HG03565 (cell line): ENCODE data around the gene LGALS13.
"Not testable (repeated sequence)": the region's sequence is repeated elsewhere in the genome, so short reads cannot be mapped to it uniquely, and the experiment has no call there.

Experiments used
- ATAC-seq: cut with Tn5 transposase; IDR thresholded peaks from one replicate; pipeline ENCODE4 v1.9.1; 2021; ENCODE audit warnings: mild to moderate bottlenecking, moderate library complexity; ENCODE audit not compliant: unreplicated experiment

Gene LGALS13

DNA sequence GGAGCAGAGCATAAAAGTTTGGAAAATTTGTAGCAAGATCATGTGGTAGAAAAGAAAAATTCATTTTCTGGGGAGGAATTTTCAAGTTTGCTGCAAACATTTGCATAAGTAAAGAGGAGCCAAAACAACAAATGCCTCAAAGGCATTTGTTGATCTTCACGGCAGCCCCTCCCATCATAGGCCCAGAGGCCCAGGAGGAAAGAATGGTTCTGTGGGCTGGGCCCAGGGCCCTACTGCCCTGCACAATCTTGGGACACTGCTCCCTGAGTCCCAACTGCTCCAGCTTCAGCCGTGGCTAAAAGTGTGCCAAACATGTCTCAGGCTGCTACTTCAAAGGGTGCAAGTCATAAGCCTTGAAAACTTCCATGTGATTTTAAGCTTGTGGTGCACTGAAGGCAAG is 11.3 kb downstream of the LGALS13 start:
- no peak for ATAC-seq

DNA sequence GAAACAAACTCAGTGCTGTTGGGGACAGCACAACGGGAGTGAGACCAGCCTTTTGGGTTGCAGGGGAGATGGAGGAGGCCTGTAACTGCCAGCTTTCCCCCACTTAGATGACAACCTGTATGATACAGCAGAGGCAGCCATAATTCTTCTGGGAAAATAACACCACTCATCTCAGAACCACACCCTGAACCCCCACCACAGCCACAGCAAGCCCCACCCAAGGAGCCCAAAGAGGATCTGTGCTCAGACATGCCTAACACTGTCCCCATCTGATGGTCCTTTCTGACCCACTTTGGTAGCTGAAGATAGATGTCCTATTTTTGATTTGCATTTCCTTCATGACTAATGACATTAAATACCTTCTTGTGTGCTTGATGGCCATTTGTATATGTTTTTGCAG is 15.4 kb downstream of the LGALS13 start:
- no peak for ATAC-seq

- no peak for ATAC-seq
Measured at GRCh38 chr19:39623946-39624345, 21.6 kb downstream of the LGALS13 start.

- not testable (repeated sequence) for ATAC-seq
Measured at GRCh38 chr19:39627631-39628030, 25.3 kb downstream of the LGALS13 start.

- ATAC-seq, result no peak
Measured at GRCh38 chr19:39631178-39631577, 28.9 kb downstream of the LGALS13 start.

GRCh38 chr19:39631626-39632025 is 29.3 kb downstream of the LGALS13 start:
- no peak for ATAC-seq

DNA sequence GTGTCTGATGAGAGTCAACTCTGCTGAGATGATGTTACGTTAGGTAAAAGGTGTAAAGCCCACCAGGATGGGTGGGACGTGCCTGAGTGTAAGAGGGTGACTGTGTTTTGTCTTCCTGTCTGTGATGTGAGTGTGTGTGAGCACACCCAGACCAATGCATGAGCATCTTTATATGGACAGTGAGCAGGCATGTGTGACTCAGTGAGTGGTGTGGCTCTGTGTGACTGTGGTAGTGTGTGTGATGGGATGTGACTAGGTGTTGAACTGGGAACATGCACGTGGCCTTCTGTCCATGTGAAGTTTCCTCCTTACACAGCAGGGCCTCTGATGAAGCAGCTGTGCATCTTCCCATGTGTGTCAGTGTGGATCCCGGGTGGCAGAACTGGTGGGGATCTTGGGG is 35.6 kb downstream of the LGALS13 start:
- no peak for ATAC-seq

DNA sequence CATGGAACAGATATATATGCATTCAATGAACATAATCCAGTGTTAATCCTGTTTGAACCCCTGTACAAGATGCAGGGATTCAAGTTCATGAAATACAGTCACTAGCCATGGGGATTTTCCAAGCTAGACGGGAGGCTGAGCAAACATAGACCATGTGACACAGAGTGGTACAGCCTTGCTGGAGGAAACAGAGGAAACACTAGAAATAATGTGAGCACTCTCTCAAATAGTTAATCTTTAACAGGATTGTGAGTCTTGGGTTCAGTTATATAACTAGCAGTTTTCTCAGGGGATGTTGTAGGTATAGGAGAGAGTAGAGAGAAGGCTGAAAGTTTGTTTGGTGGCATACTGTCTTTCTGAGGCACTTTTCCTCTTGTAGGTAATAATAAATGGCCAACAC is 39.4 kb downstream of the LGALS13 start:
- ATAC-seq, result no peak

DNA sequence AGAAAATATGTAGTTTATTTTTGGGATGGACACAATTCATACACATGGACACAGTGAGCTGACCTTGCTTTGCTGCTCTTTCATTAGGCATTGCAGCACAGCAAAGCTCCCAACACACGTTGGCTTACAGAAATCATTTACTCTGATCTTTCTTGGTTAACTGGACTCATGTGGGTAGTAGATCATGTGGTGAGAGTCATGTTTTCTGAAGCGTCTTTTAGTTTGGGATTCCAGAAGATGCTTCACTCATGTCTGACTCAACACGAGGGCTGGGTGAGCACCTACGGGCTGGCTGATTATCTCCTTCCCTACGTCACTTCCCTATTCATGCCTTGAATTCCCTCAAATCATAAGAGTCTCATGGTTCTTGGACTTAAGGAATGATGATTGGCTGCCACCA is 41.3 kb downstream of the LGALS13 start:
- ATAC-seq, result no peak

- ATAC-seq, result no peak
Measured at GRCh38 chr19:39645800-39646411, 43.6 kb downstream of the LGALS13 start.

DNA sequence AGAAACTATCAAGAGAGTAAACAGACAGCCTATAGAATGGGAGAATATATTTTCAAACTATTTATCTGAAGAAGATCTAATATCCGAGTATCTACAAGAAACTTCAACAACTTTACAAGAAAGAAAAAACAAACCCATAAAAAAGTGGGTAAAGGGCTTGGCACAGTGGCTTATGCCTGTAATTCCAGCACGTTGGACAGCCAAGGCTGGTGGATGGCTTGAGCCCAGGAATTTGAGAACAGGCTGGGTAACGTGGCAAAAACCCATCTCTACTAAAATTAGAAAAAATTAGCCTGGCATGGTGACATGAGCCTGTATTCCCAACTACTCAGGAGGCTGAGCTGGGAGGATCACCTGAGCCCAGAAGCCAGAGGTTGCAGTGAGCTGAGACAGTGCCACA is 45.6 kb downstream of the LGALS13 start:
- ATAC-seq, result no peak

- ATAC-seq, result no peak
Measured at GRCh38 chr19:39655613-39656012, 53.3 kb downstream of the LGALS13 start, which contains the start of gene LGALS16. Gene LGALS16 (plus strand): TSS chr19:39655913. CDS start chr19:39655962, 49 bp downstream.
